OCI-LY3 (cell line): ENCODE data around the gene GLIS1.

Experiments
- H2AFZ ChIP-seq: fragments of 200-600, 300-600 bp; shearing (Covaris generic); 2 replicates; pipeline ENCODE4 v1.6.0; 2014; ENCODE audit warnings: antibody characterized with exemption, low read depth, low read length
- H3K27ac ChIP-seq: fragments of 200-600, 300-600 bp; sonication (generic); 2 replicates; pipeline ENCODE4 v1.5.1; 2014; ENCODE audit warnings: mild to moderate bottlenecking, low read length, moderate library complexity, mixed read lengths
- H3K27me3 ChIP-seq: fragments of 200-600, 300-600 bp; sonication (generic); 2 replicates; pipeline ENCODE4 v1.6.1; 2014; ENCODE audit warnings: low read depth, low read length, mixed read lengths
- H3K36me3 ChIP-seq: fragments of 200-600, 300-600 bp; sonication (generic); replicated peaks from 2 replicates; pipeline ENCODE3; 2014; ENCODE audit warnings: low read depth, low read length, mixed read lengths
- H3K4me1 ChIP-seq: fragments of 300-600, 200-600 bp; sonication (generic); 2 replicates; pipeline ENCODE4 v1.6.1; 2014; ENCODE audit warnings: low read length, mixed read lengths
- H3K4me2 ChIP-seq: fragments of 200-600, 300-600 bp; sonication (generic); 2 replicates; pipeline ENCODE4 v1.6.1; 2014; ENCODE audit warnings: low read length, mixed read lengths
- H3K4me3 ChIP-seq: fragments of 300-600, 200-600 bp; sonication (generic); 2 replicates; pipeline ENCODE4 v1.5.1; 2014; ENCODE audit warnings: antibody characterized with exemption, mild to moderate bottlenecking, low read length, moderate library complexity
- H3K79me2 ChIP-seq: fragments of 300-600, 200-600 bp; shearing (Covaris generic); 2 replicates; pipeline ENCODE4 v1.6.1; 2014; ENCODE audit warnings: mild to moderate bottlenecking, low read length, mixed read lengths
- H3K9ac ChIP-seq: fragments of 300-600, 200-600 bp; shearing (Covaris generic); 2 replicates; pipeline ENCODE4 v1.6.0; 2014; ENCODE audit warnings: mild to moderate bottlenecking, low read length, moderate library complexity
- H3K9me3 ChIP-seq: fragments of 200-600, 300-600 bp; shearing (Covaris generic); 2 replicates; pipeline ENCODE4 v1.6.1; 2014; ENCODE audit warnings: low read length, mixed read lengths; ENCODE audit not compliant: insufficient read depth
- H4K20me1 ChIP-seq: fragments of 200-600, 300-600 bp; sonication (generic); 2 replicates; pipeline ENCODE4 v1.6.1; 2016; ENCODE audit warnings: low read length, mixed read lengths; ENCODE audit not compliant: insufficient read depth
- CTCF ChIP-seq: fragments of 200-600, 300-600 bp; sonication (generic); IDR thresholded peaks from 2 replicates; pipeline ENCODE4 v1.5.1; 2014; ENCODE audit warnings: antibody characterized with exemption, low read length, low read depth
- EZH2phosphoT487 ChIP-seq: fragments of 200-600 bp; shearing (Covaris generic); IDR thresholded peaks from 2 replicates; pipeline ENCODE4 v1.6.1; 2018; ENCODE audit warnings: antibody characterized with exemption, mixed run types, low read depth

GLIS1 gene

GRCh38 chr1:53554592-53555305 is 184.2 kb downstream of the GLIS1 start:
- Histone ChIP-seq H3K4me1 (peaks cover 9% of the 10 kb centered on the region; the same call in 1 of the 2 replicates), H3K36me3 (no peaks in the 10 kb centered on the region), H4K20me1 (no peaks in the 10 kb centered on the region), H3K79me2 (no peaks in the 10 kb centered on the region), H3K9me3 (no peaks in the 10 kb centered on the region), H3K27ac (no peak overlapping the region), H3K4me2 (no peak overlapping the region), H2AFZ (no peak overlapping the region), H3K27me3 (no peaks in the 10 kb centered on the region), H3K4me3 (no peak overlapping the region), H3K9ac (no peak overlapping the region)
- TF ChIP-seq EZH2phosphoT487 (no peak), CTCF (no peak)

- Histone ChIP-seq H3K27me3 (no peaks in the 10 kb centered on the region), H3K4me2 (no peak overlapping the region; the same call in 1 of the 2 replicates), H3K9me3 (no peaks in the 10 kb centered on the region), H3K9ac (no peak overlapping the region), H3K4me3 (no peak overlapping the region), H4K20me1 (no peaks in the 10 kb centered on the region), H3K79me2 (no peaks in the 10 kb centered on the region), H2AFZ (no peak overlapping the region), H3K27ac (no peak overlapping the region), H3K36me3 (no peaks in the 10 kb centered on the region), H3K4me1 (peaks cover 9% of the 10 kb centered on the region; the same call in 1 of the 2 replicates)
- TF ChIP-seq CTCF (no peak; the same call in 1 of the 2 replicates), EZH2phosphoT487 (no peak)
These were observed 185.0 kb downstream of the GLIS1 start for GRCh38 chr1:53553734-53554509.

- no peak overlapping the region for H3K9ac ChIP-seq
- no peaks in the 10 kb centered on the region for H3K79me2 ChIP-seq
These were observed 185.8 kb downstream of the GLIS1 start for GRCh38 chr1:53552981-53553733.

More at GRCh38 chr1:53552981-53553733, 185.8 kb downstream of the GLIS1 start:
- Histone ChIP-seq H3K36me3 (no peaks in the 10 kb centered on the region), H3K27ac (no peak overlapping the region), H3K4me2 (no peak overlapping the region), H3K9me3 (no peaks in the 10 kb centered on the region), H3K27me3 (no peaks in the 10 kb centered on the region), H2AFZ (no peak overlapping the region), H3K4me1 (peaks cover 9% of the 10 kb centered on the region; the same call in 1 of the 2 replicates), H4K20me1 (no peaks in the 10 kb centered on the region), H3K4me3 (no peak overlapping the region)
- TF ChIP-seq EZH2phosphoT487 (no peak), CTCF (no peak)
